HEK293 (cell line): Measurements from ENCODE around the gene GLIPR1.

ENCODE experiments used
- CTCF ChIA-PET: fragments of 350-600 bp; formaldehyde crosslinking; extraction: SDS; loops from one replicate; lab custom pipeline; 2021; ENCODE audit warnings: antibody characterized with exemption; lab: Yijun Ruan, JAX
- POLR2A ChIA-PET: fragments of 300-600 bp; formaldehyde crosslinking; extraction: SDS; loops from one replicate; lab custom pipeline; 2020; ENCODE audit warnings: antibody characterized with exemption, inconsistent platforms; lab: Yijun Ruan, JAX
- H3K27ac ChIP-seq: fragments of 200-500 bp; sonication (Bioruptor generic); 2 replicates; pipeline ENCODE4 v1.5.1; 2014; ENCODE audit warnings: low read depth, low read length, control low read depth, inconsistent platforms; ENCODE audit errors: extremely low read depth
- H3K36me3 ChIP-seq, 2 experiments: fragments of 200-500 bp in 1 of 2; sonication (Bioruptor generic) in 1 of 2; 1 replicate in 1 of 2; 2 replicates in 1 of 2; pipeline ENCODE4 v1.5.1; 2014 to 2017; ENCODE audit warnings: inconsistent platforms in 2 of 2, low read length in 2 of 2; ENCODE audit not compliant: control insufficient read depth in 2 of 2, insufficient read depth in 1 of 2
- H3K4me1 ChIP-seq: fragments of 200-500 bp; sonication (Bioruptor generic); 2 replicates; pipeline ENCODE4 v1.5.1; 2014; ENCODE audit warnings: mild to moderate bottlenecking, low read length, inconsistent platforms; ENCODE audit not compliant: control insufficient read depth, insufficient read depth
- H3K4me3 ChIP-seq: 2 replicates; pipeline ENCODE4 v1.5.1; 2011; ENCODE audit warnings: low read depth, mild to moderate bottlenecking, control low read depth, low read length, moderate library complexity
- H3K9me3 ChIP-seq: fragments of 200-500 bp; sonication (Bioruptor generic); 2 replicates; pipeline ENCODE4 v1.5.1; 2014; ENCODE audit warnings: low read depth, low read length, inconsistent platforms; ENCODE audit not compliant: control insufficient read depth, insufficient read depth
- ELK4 ChIP-seq: IDR thresholded peaks from 2 replicates; pipeline ENCODE4 v1.6.1; 2011; ENCODE audit warnings: mild to moderate bottlenecking, low read depth, low read length, borderline replicate concordance
- HIC1 ChIP-seq: fragments of 450-650 bp; formaldehyde crosslinking; IDR thresholded peaks from 2 replicates; pipeline ENCODE4 v1.5.1; 2016; ENCODE audit warnings: missing biosample characterization, missing genetic modification characterization
- MZF1 ChIP-seq: fragments of 450-650 bp; formaldehyde crosslinking; IDR thresholded peaks from 2 replicates; pipeline ENCODE4 v1.5.1; 2017; ENCODE audit warnings: missing biosample characterization, missing genetic modification characterization, borderline replicate concordance
- PRDM4 ChIP-seq: fragments of 450-650 bp; formaldehyde crosslinking; IDR thresholded peaks from 2 replicates; pipeline ENCODE4 v1.5.1; 2017; ENCODE audit warnings: missing biosample characterization, missing genetic modification characterization
- SP2 ChIP-seq: fragments of 450-650 bp; formaldehyde crosslinking; IDR thresholded peaks from 2 replicates; pipeline ENCODE4 v1.5.1; 2016; ENCODE audit warnings: missing biosample characterization, missing genetic modification characterization
- SP3 ChIP-seq: fragments of 450-650 bp; formaldehyde crosslinking; IDR thresholded peaks from 2 replicates; pipeline ENCODE4 v1.5.1; 2016; ENCODE audit warnings: missing biosample characterization, missing genetic modification characterization
- ZBTB11 ChIP-seq: fragments of 450-650 bp; formaldehyde crosslinking; conservative IDR thresholded peaks from 2 replicates; pipeline ENCODE4 v1.5.1; 2016; ENCODE audit warnings: low read depth, missing biosample characterization, missing genetic modification characterization
- ZBTB6 ChIP-seq: fragments of 450-650 bp; formaldehyde crosslinking; IDR thresholded peaks from 2 replicates; pipeline ENCODE4 v1.5.1; 2017; ENCODE audit warnings: missing biosample characterization, missing genetic modification characterization
- ZFP3 ChIP-seq: fragments of 450-650 bp; formaldehyde crosslinking; IDR thresholded peaks from 2 replicates; pipeline ENCODE4 v1.5.1; 2016; ENCODE audit warnings: low read depth, missing biosample characterization, missing genetic modification characterization
- ZNF114 ChIP-seq: fragments of 450-650 bp; formaldehyde crosslinking; IDR thresholded peaks from 2 replicates; pipeline ENCODE4 v1.5.0; 2017; ENCODE audit warnings: missing biosample characterization, missing genetic modification characterization
- ZNF26 ChIP-seq: fragments of 450-650 bp; formaldehyde crosslinking; IDR thresholded peaks from 2 replicates; pipeline ENCODE4 v1.5.1; 2016; ENCODE audit warnings: missing biosample characterization, missing genetic modification characterization
- ZNF302 ChIP-seq: fragments of 450-650 bp; formaldehyde crosslinking; IDR thresholded peaks from 2 replicates; pipeline ENCODE4 v1.5.1; 2016; ENCODE audit warnings: missing biosample characterization, missing genetic modification characterization, low read depth
- ZNF341 ChIP-seq: fragments of 450-650 bp; formaldehyde crosslinking; IDR thresholded peaks from 2 replicates; pipeline ENCODE4; 2016; ENCODE audit warnings: low read depth, missing biosample characterization, missing genetic modification characterization
- ZNF473 ChIP-seq: fragments of 450-650 bp; formaldehyde crosslinking; IDR thresholded peaks from 2 replicates; pipeline ENCODE4 v1.5.1; 2017; ENCODE audit warnings: missing biosample characterization, missing genetic modification characterization
- ZNF48 ChIP-seq: fragments of 450-650 bp; formaldehyde crosslinking; IDR thresholded peaks from 2 replicates; pipeline ENCODE4 v1.5.1; 2016; ENCODE audit warnings: missing biosample characterization, missing genetic modification characterization
- ZNF488 ChIP-seq: fragments of 450-650 bp; formaldehyde crosslinking; IDR thresholded peaks from 2 replicates; pipeline ENCODE4 v1.5.1; 2016; ENCODE audit warnings: missing biosample characterization, missing genetic modification characterization
- ZNF521 ChIP-seq: fragments of 450-650 bp; formaldehyde crosslinking; IDR thresholded peaks from 2 replicates; pipeline ENCODE4 v1.5.1; 2017; ENCODE audit warnings: missing biosample characterization, mild to moderate bottlenecking, missing genetic modification characterization
- ZNF544 ChIP-seq: fragments of 450-650 bp; formaldehyde crosslinking; IDR thresholded peaks from 2 replicates; pipeline ENCODE4 v1.5.0; 2017; ENCODE audit warnings: missing biosample characterization, missing genetic modification characterization
- ZNF626 ChIP-seq: fragments of 450-650 bp; sonication (Bioruptor Pico); formaldehyde crosslinking; IDR thresholded peaks from 2 replicates; pipeline ENCODE4 v1.5.1; 2018; ENCODE audit warnings: missing biosample characterization, missing genetic modification characterization, inconsistent platforms
- ZNF76 ChIP-seq: fragments of 450-650 bp; formaldehyde crosslinking; IDR thresholded peaks from 2 replicates; pipeline ENCODE4; 2016; ENCODE audit warnings: low read depth, missing biosample characterization, missing genetic modification characterization, borderline replicate concordance
- ZNF837 ChIP-seq: fragments of 450-650 bp; formaldehyde crosslinking; IDR thresholded peaks from 2 replicates; pipeline ENCODE4 v1.5.1; 2016; ENCODE audit warnings: missing biosample characterization, missing genetic modification characterization
- ZSCAN23 ChIP-seq: fragments of 450-650 bp; formaldehyde crosslinking; IDR thresholded peaks from 2 replicates; pipeline ENCODE4 v1.5.1; 2016; ENCODE audit warnings: missing biosample characterization, missing genetic modification characterization
- ZXDB ChIP-seq: fragments of 450-650 bp; formaldehyde crosslinking; IDR thresholded peaks from 2 replicates; pipeline ENCODE4 v1.5.1; 2016; ENCODE audit warnings: missing biosample characterization, missing genetic modification characterization

GLIPR1 gene

GRCh38 chr12:75543529-75543928 is 63.0 kb downstream of the GLIPR1 start:
- CTCF ChIA-PET, result interaction anchor here (1.0 to 2.6 kb wide), 3 partner anchors 14 to 494 kb away, joined by 3 to 8 read pairs (median 3); no protein-coding TSS in a partner anchor
- POLR2A ChIA-PET, result interaction anchor here (0.5 kb wide), 1 partner anchor 145 kb away, joined by 4 read pairs; no protein-coding TSS in a partner anchor
- Histone ChIP-seq H3K9me3 (no peaks in the 10 kb centered on the region), H3K27ac (no peak overlapping the region), H3K4me1 (no peaks in the 10 kb centered on the region), H3K36me3 (no peaks in the 10 kb centered on the region), H3K4me3 (no peak overlapping the region)
- TF ChIP-seq SP3 (tag by site-specific recombination) (no peak), MZF1 (tag by site-specific recombination) (no peak), ZNF302 (tag by site-specific recombination) (no peak), ZNF76 (tag by site-specific recombination) (no peak), ZSCAN23 (tag by site-specific recombination) (no peak), ZNF626 (tag by site-specific recombination) (no peak), ZNF48 (tag by site-specific recombination) (no peak), ZNF544 (tag by site-specific recombination) (no peak), PRDM4 (tag by site-specific recombination) (no peak), ZNF341 (tag by site-specific recombination) (no peak), ZXDB (tag by site-specific recombination) (no peak), ZNF837 (tag by site-specific recombination) (no peak), ZNF473 (tag by site-specific recombination) (no peak), ZNF488 (tag by site-specific recombination) (no peak), ZNF521 (tag by site-specific recombination) (no peak)

- Histone ChIP-seq H3K27ac (no peak overlapping the region), H3K9me3 (no peaks in the 10 kb centered on the region), H3K36me3 (no peaks in the 10 kb centered on the region), H3K4me3 (no peak overlapping the region), H3K4me1 (peaks cover 5% of the 10 kb centered on the region; the same call in 1 of the 2 replicates)
- ChIA-PET CTCF (interaction anchor here (0.6 to 1.7 kb wide), 5 partner anchors 10 to 1341 kb away, joined by 3 to 5 read pairs (median 3); no protein-coding TSS in a partner anchor), POLR2A (no interaction called here)
- TF ChIP-seq ZNF26 (no peak), ZBTB6 (tag by site-specific recombination) (no peak), HIC1 (no peak), ZFP3 (tag by site-specific recombination) (no peak), SP2 (tag by site-specific recombination) (no peak), ELK4 (no peak), ZBTB11 (tag by site-specific recombination) (no peak), ZNF114 (tag by site-specific recombination) (no peak)
Observed at GRCh38 chr12:75545636-75546035, 65.1 kb downstream of the GLIPR1 start.
